ENCODE data around the gene IGF2.

The IGF2 gene

DNA sequence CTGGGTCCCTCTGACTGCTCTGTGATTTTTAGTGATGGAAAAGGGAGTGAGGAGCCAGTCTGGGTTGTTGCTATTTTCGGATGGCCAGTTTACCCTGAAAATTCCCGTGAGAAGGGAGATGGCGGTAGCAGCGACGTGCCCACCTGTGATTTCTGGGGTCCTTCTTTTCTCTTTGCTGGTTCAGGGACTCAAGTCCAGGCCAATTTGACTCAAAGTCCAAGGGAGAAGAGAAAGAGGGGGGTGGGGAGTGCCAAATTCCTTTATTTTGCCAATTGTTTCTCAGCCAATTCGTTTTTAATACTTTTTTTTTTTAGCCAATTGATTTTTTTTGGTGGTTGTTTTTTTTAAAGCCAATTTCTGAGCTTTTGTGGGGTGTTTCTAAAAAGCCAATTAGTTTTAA lies 6.9 kb downstream of the IGF2 start:
- Histone ChIP-seq H3K4me3 (ENCODE audit: insufficient read length, low read depth) (no peak overlapping the region), H3K27me3 (ENCODE audit: insufficient read depth, insufficient read length) (peaks cover 34% of the 10 kb centered on the region), H3K36me3 (ENCODE audit: insufficient read depth, insufficient read length, low read length) (peaks cover 7% of the 10 kb centered on the region), H3K9ac (ENCODE audit: insufficient read length, low read depth) (no peak overlapping the region), H3K9me3 (ENCODE audit: insufficient read depth, low read length) (no peaks in the 10 kb centered on the region), H3K4me1 (ENCODE audit: insufficient read depth, insufficient read length) (peaks cover 22% of the 10 kb centered on the region)
- no peak for DNase-seq (ENCODE audit: low read depth, low spot score)
- TF ChIP-seq YY1 (IDR thresholded peaks at IDR 0.05; ENCODE audit: insufficient read depth, insufficient read length) (no peak), ZNF274 (IDR thresholded peaks at IDR 0.05; ENCODE audit: low read depth, low read length) (no peak), SUZ12 (IDR thresholded peaks at IDR 0.05; ENCODE audit: extremely low read depth, insufficient read depth, insufficient read length) (no peak)

DNA sequence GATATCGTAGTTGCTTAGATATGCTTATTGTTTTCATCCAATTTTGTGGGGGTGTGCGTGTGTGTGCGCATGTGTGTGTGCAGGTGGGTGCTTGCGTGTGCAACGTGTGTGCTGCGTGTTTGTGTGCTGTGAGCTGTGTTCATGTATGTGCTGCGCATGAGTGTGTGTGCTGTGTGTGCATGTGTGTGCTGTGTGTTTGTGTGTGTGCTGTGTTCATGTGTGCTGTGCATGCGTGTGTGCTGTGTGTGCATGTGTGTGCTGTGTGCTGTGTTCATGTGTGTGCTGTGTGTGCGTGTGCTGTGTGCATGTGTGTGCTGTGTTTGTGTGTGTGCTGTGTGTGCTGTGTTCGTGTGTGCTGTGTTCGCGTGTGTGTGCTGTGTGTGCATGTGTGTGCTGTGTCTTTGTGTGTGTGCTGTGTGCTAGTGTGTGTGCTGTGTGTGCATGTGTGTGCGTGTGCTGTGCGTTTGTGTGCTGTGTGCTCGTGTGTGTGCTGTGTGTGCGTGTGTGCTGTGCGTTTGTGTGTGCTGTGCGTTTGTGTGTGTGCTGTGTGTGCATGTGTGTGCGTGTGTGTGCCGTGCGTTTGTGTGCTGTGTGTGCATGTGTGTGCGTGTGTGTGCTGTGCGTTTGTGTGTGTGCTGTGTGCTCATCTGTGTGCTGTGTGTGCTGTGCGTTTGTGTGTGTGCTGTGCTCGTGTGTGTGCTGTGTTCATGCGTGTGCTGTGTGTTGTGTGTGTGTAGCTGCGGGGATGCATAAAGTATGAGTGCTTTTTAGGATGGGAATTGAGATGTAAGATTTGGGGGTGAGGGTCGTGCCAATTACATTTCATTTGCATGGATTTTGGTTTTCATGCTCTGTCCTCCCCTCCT lies 7.6 kb downstream of the IGF2 start:
- TF ChIP-seq YY1 (IDR thresholded peaks at IDR 0.05; ENCODE audit: insufficient read depth, insufficient read length) (no peak), SUZ12 (IDR thresholded peaks at IDR 0.05; ENCODE audit: extremely low read depth, insufficient read depth, insufficient read length) (no peak), ZNF274 (IDR thresholded peaks at IDR 0.05; ENCODE audit: low read depth, low read length) (no peak)
- peaks cover 29% of the 10 kb centered on the region for H3K27me3 ChIP-seq (ENCODE audit: insufficient read depth, insufficient read length)
- H3K4me3 ChIP-seq (ENCODE audit: insufficient read length, low read depth), result no peak overlapping the region
- peaks cover 7% of the 10 kb centered on the region for H3K36me3 ChIP-seq (ENCODE audit: insufficient read depth, insufficient read length, low read length)
- no peaks in the 10 kb centered on the region for H3K9me3 ChIP-seq (ENCODE audit: insufficient read depth, low read length)
- no peak for DNase-seq (ENCODE audit: low read depth, low spot score)
- peaks cover 21% of the 10 kb centered on the region for H3K4me1 ChIP-seq (ENCODE audit: insufficient read depth, insufficient read length)
- H3K9ac ChIP-seq (ENCODE audit: insufficient read length, low read depth), result no peak overlapping the region

DNA sequence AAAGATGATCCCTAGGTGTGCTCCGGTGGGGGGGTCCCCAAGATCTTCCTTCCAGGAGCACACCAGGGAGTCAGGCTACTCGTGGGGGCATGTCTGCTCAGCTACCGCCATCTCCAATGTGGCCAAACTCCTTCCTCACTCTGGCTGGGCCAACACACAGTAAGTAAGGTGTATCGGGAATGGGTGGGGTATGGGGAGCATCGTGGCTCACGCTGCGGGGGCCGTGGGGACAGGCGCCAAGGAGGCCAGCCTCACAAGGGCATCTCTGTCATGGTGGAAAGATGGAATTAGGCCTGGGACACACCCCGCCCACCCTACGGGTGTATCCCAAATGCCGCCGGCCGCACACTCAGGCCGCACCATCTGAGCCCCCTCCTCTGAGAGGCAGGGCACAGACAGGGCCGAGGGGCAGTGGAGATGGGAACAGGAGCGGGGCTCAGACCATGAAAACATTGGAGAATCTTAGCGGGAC lies 8.3 kb downstream of the IGF2 start:
- Histone ChIP-seq H3K4me3 (ENCODE audit: insufficient read length, low read depth) (no peak overlapping the region), H3K4me1 (ENCODE audit: insufficient read depth, insufficient read length) (peaks cover 19% of the 10 kb centered on the region), H3K27me3 (ENCODE audit: insufficient read depth, insufficient read length) (peaks cover 22% of the 10 kb centered on the region), H3K9ac (ENCODE audit: insufficient read length, low read depth) (no peak overlapping the region), H3K9me3 (ENCODE audit: insufficient read depth, low read length) (no peaks in the 10 kb centered on the region), H3K36me3 (ENCODE audit: insufficient read depth, insufficient read length, low read length) (peaks cover 7% of the 10 kb centered on the region)
- DNase-seq (ENCODE audit: low read depth, low spot score), result no peak
- no peak for TF ChIP-seq YY1 (IDR thresholded peaks at IDR 0.05; ENCODE audit: insufficient read depth, insufficient read length)
- TF ChIP-seq SUZ12 (IDR thresholded peaks at IDR 0.05; ENCODE audit: extremely low read depth, insufficient read depth, insufficient read length), result no peak
- no peak for TF ChIP-seq ZNF274 (IDR thresholded peaks at IDR 0.05; ENCODE audit: low read depth, low read length)

DNA sequence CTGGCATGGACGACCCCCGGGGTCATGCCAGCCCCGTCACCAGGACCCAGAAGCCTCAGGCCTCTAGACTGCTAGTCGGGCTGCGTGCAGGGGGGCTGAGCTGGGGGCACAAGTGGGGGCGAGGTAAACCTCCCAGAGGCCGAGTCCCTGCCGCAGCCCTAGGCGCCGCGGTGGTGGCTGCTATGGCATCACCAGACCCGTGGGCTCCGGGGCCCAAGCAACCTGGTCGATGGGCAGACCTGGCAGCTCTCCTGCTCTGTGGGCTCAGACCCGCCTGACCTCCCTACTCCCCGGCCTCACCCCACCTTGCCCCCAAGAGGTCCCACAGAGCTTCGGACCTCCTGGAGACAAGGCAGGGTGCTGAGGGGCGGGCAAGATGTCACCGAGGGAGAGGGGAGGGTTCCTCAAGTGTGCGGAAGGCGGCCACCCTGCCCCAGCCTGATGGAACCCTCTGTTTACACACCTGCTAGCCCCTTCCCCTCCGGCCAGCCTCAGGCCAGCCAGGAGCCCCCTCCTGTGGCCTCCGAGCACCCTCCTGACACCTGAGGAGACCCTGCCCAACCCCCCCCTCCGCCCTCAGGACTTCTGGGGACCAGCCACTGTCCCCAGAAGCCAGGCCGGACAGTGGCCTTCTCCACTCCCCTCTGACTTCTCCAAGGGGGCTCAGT lies 9.4 kb downstream of the IGF2 start:
- H3K27me3 ChIP-seq (ENCODE audit: insufficient read depth, insufficient read length), result peaks cover 11% of the 10 kb centered on the region

DNA sequence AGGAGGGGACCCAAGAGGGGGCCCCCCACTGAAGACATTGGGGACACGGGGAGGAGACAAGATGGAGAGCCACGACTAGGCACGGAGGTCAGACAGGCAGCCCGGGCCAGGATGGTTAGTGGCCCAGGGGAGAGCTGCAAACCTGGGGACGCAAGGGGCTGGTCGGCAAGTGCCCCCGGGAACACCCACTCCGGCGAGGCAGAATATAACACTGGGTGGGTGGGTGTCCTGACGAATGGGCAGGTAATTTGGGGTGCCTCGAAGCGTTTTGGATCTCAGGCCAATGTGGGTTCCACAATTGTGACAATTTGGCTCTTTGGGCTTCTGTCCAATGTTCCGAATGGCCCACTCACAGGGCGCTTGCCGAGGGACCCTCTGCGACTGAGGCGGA lies 9.9 kb downstream of the IGF2 start:
- Histone ChIP-seq H3K4me3 (ENCODE audit: insufficient read length, low read depth) (no peak overlapping the region), H3K9ac (ENCODE audit: insufficient read length, low read depth) (no peak overlapping the region), H3K4me1 (ENCODE audit: insufficient read depth, insufficient read length) (peaks cover 14% of the 10 kb centered on the region), H3K9me3 (ENCODE audit: insufficient read depth, low read length) (no peaks in the 10 kb centered on the region), H3K36me3 (ENCODE audit: insufficient read depth, insufficient read length, low read length) (peaks cover 7% of the 10 kb centered on the region), H3K27me3 (ENCODE audit: insufficient read depth, insufficient read length) (peaks cover 11% of the 10 kb centered on the region)
- TF ChIP-seq SUZ12 (IDR thresholded peaks at IDR 0.05; ENCODE audit: extremely low read depth, insufficient read depth, insufficient read length) (no peak), YY1 (IDR thresholded peaks at IDR 0.05; ENCODE audit: insufficient read depth, insufficient read length) (no peak), ZNF274 (IDR thresholded peaks at IDR 0.05; ENCODE audit: low read depth, low read length) (no peak)
- no peak for DNase-seq (ENCODE audit: low read depth, low spot score)

More for the DNA sequence above, 9.4 kb downstream of the IGF2 start:
- no peak overlapping the region for H3K9ac ChIP-seq (ENCODE audit: insufficient read length, low read depth)
- H3K4me1 ChIP-seq (ENCODE audit: insufficient read depth, insufficient read length), result peaks cover 15% of the 10 kb centered on the region
- TF ChIP-seq SUZ12 (IDR thresholded peaks at IDR 0.05; ENCODE audit: extremely low read depth, insufficient read depth, insufficient read length), result no peak
- no peak for TF ChIP-seq ZNF274 (IDR thresholded peaks at IDR 0.05; ENCODE audit: low read depth, low read length)
- no peak for TF ChIP-seq YY1 (IDR thresholded peaks at IDR 0.05; ENCODE audit: insufficient read depth, insufficient read length)
- peaks cover 7% of the 10 kb centered on the region for H3K36me3 ChIP-seq (ENCODE audit: insufficient read depth, insufficient read length, low read length)
- no peak overlapping the region for H3K4me3 ChIP-seq (ENCODE audit: insufficient read length, low read depth)
- H3K9me3 ChIP-seq (ENCODE audit: insufficient read depth, low read length), result no peaks in the 10 kb centered on the region
- no peak for DNase-seq (ENCODE audit: low read depth, low spot score)

DNA sequence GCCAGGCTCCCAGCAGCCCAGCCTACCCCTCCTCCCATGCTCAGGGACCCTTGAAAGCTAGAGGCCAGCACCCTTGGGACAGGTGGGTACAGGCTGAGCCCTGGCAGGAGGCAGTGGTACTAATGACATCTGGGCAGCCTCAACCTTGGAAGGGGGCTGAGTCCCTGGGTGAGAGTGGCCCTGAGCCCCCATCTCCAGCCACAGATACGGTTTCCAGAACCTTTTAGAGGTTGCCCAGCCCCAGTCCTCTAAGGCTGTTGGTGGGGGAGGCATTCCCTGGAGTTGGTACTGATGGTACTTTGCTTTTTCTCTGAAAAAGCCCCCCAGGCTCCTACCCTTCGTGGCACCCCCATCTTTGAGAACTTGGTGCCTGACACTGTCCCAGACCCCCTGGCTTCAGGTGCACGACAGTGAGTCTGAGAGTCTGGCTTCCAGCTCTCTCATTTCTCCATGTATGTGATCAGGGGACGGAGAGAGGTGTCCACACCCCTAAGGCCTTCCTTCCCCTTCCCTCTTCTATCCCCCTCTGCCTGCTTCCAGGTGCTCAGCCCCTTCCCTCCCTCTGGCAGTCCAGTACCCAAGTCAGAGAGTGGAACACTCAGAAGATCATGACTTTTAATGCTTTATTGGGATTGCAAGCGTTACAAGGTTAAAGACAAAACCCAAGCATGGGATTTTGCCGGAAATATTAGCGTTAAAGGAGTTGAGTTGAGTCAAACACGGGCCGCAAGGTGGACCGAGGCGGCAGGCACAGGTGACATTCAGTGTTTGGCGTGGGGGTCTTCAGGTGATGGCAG lies 10.5 kb downstream of the IGF2 start:
- no peak for DNase-seq (ENCODE audit: low read depth, low spot score)
- peaks cover 11% of the 10 kb centered on the region for H3K4me1 ChIP-seq (ENCODE audit: insufficient read depth, insufficient read length)
- H3K9me3 ChIP-seq (ENCODE audit: insufficient read depth, low read length), result no peaks in the 10 kb centered on the region
- no peak overlapping the region for H3K4me3 ChIP-seq (ENCODE audit: insufficient read length, low read depth)
- TF ChIP-seq ZNF274 (IDR thresholded peaks at IDR 0.05; ENCODE audit: low read depth, low read length) (no peak), YY1 (IDR thresholded peaks at IDR 0.05; ENCODE audit: insufficient read depth, insufficient read length) (no peak), SUZ12 (IDR thresholded peaks at IDR 0.05; ENCODE audit: extremely low read depth, insufficient read depth, insufficient read length) (no peak)
- H3K27me3 ChIP-seq (ENCODE audit: insufficient read depth, insufficient read length), result peaks cover 5% of the 10 kb centered on the region
- H3K9ac ChIP-seq (ENCODE audit: insufficient read length, low read depth), result no peak overlapping the region
- H3K36me3 ChIP-seq (ENCODE audit: insufficient read depth, insufficient read length, low read length), result peaks cover 7% of the 10 kb centered on the region
